Stimulated activated CD8-positive, alpha-beta memory T cell treated with anti-CD3 and anti-CD28 coated beads, Interleukin-12 subunit alpha, Interleukin-12 subunit beta, amount 100 ng/mL, for 24 hours (primary cell): ENCODE measurements around the gene SCIMP.
"Not testable (repeated sequence)": the region's sequence is repeated elsewhere in the genome, so short reads cannot be mapped to it uniquely, and the experiment has no call there.

Source experiments
- DNase-seq: peaks from one replicate; pipeline ENCODE4 v3.0.0-alpha.2; 2020; ENCODE audit errors: extremely low read depth

SCIMP gene

GRCh38 chr17:5184288-5184687 is 50.4 kb downstream of the SCIMP start:
- DNase-seq = no peak

- no peak for DNase-seq
Observed at GRCh38 chr17:5183410-5183793, 51.3 kb downstream of the SCIMP start.

- DNase-seq = no peak
Observed at GRCh38 chr17:5182597-5183409, 51.9 kb downstream of the SCIMP start.

DNA sequence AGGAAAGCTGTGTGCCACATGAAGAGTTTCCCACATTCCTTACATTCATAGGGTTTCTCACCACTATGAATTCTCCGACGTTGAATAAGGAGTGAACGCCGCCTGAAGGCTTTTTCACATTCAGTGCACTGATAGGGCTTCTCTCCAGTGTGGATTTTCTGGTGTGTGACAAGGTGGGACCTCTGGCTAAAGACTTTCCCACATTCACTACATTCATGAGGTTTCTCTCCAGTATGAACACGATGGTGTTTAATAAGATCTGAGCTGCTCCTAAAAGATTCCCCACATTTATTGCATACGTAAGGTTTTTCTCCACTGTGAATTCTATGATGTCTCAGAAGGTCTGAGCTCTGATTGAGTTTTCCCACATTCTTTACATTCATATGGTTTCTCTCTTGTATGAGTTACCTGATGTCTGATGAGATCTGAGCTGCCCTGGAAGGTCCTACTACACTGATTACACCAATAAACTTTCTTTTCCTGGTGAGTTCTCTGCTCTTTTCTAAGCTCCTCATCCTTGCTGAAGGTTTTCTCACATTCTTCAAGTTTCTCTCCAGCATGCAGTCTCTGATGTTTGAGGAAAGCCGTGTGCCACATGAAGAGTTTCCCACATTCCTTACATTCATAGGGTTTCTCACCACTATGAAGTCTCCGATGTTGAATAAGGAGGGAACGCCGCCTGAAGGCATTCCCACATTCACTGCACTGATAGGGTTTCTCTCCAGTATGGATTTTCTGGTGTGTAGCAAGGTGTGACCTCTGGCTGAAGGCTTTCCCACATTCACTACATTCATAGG is 53.0 kb downstream of the SCIMP start:
- DNase-seq = no peak

DNA sequence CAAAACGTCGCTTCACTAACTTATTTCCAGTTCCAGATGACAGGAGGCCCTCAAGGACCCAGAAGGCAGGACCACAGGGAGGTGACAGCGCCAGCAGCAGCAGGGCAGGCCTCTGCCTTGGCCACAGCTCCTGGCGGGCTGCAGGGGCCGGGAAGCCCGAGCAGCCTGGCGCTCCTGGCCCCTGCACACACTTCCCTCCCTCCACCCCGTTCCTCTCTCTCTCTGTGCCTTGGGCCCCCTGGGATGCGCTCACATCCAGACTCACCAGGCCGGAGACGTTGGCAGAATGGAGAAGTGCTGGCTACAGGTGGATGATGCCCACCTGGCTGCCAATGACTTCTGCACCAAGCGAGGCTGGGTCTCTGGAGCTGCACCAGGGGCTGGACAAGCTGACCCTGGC is 55.7 kb downstream of the SCIMP start:
- no peak for DNase-seq

DNA sequence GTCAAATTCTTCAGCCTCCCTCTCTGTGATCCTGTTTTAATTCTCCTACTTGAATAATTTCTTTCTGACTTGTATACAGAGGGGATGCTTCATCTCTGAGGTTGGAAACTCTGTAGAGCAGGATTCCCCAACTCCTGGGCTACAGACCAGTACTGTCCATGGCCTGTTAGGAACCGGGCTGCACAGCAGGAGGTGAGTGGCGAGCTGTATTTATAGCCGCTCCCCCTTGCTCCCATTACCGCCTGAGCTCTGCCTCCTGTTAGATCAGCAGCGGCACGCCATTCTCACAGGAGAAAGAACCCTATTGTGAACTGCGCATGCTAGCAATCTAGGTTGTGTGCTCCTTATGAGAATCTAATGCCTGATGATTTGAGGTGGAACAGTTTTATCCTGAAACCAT is 59.6 kb downstream of the SCIMP start:
- DNase-seq = not testable (repeated sequence)

DNA sequence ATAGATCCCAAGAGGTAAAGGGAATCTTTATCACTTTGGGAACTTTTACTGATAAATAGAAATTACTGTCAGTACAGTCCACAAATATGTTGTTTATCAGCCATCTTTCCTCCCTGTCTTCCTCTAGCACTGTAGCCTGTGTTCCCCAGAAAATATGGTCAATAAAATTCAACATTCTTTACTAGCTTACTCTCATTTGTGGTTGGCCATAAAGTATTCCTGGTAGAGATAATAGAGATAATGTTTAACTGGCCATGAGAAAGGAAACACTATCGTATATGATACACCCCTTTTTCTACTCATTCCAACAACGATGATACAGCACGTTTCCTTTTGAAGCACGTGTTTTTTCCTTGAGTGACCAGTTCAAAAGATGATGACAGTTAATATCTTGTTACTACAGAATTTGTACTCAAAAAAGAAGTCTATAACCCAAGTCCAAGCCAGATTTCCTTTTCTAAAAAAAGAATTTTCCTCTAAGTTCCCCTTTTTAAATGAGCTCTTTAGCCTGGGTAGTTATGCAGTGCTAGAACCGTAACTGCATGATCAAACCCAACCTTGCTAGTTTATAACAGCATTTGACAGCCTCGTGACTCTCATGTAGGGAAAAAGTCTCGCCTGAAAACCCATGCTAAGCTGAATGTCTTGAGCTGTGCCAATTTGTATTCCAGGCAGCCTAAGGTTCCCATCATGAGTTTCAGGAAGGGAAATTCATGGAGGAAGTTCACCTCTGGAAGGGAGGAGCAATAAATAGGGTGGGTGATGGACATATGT is 68.7 kb downstream of the SCIMP start:
- DNase-seq = not testable (repeated sequence)

- DNase-seq = no peak
Observed at GRCh38 chr17:5164436-5164835, 70.2 kb downstream of the SCIMP start.

GRCh38 chr17:5161793-5162192 is 72.9 kb downstream of the SCIMP start:
- not testable (repeated sequence) for DNase-seq

- DNase-seq = not testable (repeated sequence)
Observed at GRCh38 chr17:5160702-5161101, 74.0 kb downstream of the SCIMP start.
